Activated CD4-positive, alpha-beta T cell treated with anti-CD3 and anti-CD28 coated beads, Interleukin-2, amount 10 ng/mL, durations not matched to agents 24 days and 14 days (primary cell): ENCODE results near the gene ZCCHC2. TPM values are rescaled to one million over a fixed set of nuclear protein-coding genes. Genes with fewer than 3 reads are reported as not detected.

ENCODE experiments used
- DNase-seq: peaks from one replicate; pipeline ENCODE4 v3.0.0; 2022
- H3K27ac Mint-ChIP-seq: one replicate; pipeline ENCODE4 v1.8.0; 2022; ENCODE audit warnings: mild to moderate bottlenecking, mixed read lengths
- H3K27me3 Mint-ChIP-seq: one replicate; pipeline ENCODE4 v1.8.0; 2022; ENCODE audit warnings: mixed read lengths
- H3K36me3 Mint-ChIP-seq: one replicate; pipeline ENCODE4 v1.8.0; 2022; ENCODE audit warnings: low read depth, mild to moderate bottlenecking, mixed read lengths
- H3K4me1 Mint-ChIP-seq: one replicate; pipeline ENCODE4 v1.8.0; 2021; ENCODE audit warnings: mixed read lengths
- H3K4me3 Mint-ChIP-seq: one replicate; pipeline ENCODE4 v1.8.0; 2022; ENCODE audit warnings: mild to moderate bottlenecking, moderate library complexity, mixed read lengths
- H3K9me3 Mint-ChIP-seq: one replicate; pipeline ENCODE4 v1.8.0; 2021; ENCODE audit warnings: mixed read lengths
- intact Hi-C: fragments of 100-400 bp; cut with micrococcal nuclease; formaldehyde crosslinking; loops from one replicate; pipeline ENCODE4 v1.15.1; 2023
- total RNA-seq: library from RNA; stranded (reverse); gene quantifications from 2 replicates; pipeline ENCODE4 v1.2.3, GENCODE V29; 2022

Gene ZCCHC2
- total RNA-seq, 1 donor from 2014 or later = 52.8 TPM

DNA sequence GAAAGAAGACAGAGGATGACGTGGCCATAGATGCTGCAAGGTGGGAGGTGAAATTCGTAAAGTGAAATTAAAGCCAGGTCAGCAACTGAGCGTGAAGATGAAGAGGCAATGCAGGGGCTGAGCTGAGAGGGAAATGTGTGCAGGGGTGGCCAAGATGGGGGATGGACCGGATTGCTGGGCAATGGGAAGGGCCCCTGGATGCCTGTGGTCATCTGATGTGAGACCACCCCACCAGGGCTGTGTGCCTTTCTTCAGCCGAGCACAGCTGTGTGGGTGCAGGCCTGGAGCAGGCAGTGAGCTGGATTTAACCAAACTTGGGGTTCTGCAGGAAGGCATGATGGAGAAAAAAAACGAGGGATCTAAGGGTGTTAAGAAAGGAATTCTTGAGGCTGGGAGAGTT, 80.4 kb downstream of the ZCCHC2 start:
- no peaks in the 10 kb centered on the region for H3K4me1 Mint-ChIP-seq
- no peak overlapping the region for H3K4me3 Mint-ChIP-seq
- intact Hi-C loops = no loop called here
- no peaks in the 10 kb centered on the region for H3K9me3 Mint-ChIP-seq
- H3K27me3 Mint-ChIP-seq = peaks cover 46% of the 10 kb centered on the region
- H3K27ac Mint-ChIP-seq = no peak overlapping the region
- DNase-seq = no peak
- H3K36me3 Mint-ChIP-seq = no peaks in the 10 kb centered on the region

DNA sequence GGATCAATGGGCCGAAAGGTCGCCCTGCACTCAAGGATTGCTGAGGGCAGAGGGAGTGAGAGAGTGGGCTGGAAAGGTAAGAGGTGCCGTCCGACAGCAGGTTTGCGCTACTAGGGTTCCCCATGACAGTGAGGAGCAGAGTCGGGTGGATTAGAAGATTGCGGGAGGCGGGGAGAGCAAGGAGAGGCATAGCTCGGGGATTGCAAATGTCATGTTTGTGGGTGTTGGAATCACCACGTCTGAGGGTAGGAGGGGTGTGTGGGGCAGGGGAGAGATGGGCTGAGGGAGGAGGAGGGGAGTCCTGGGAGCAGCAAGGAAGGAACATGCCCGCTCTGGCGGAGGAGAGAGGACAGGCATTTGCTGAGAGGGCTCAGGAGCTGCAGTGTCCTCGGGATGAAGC, 81.2 kb downstream of the ZCCHC2 start:
- intact Hi-C loops = no loop called here
- Mint-ChIP-seq H3K36me3 (no peaks in the 10 kb centered on the region), H3K9me3 (no peaks in the 10 kb centered on the region), H3K27me3 (peaks cover 39% of the 10 kb centered on the region), H3K27ac (no peak overlapping the region), H3K4me3 (no peak overlapping the region), H3K4me1 (no peaks in the 10 kb centered on the region)
- no peak for DNase-seq

- intact Hi-C loops = no loop called here
- Mint-ChIP-seq H3K4me3 (no peak overlapping the region), H3K9me3 (no peaks in the 10 kb centered on the region), H3K4me1 (no peaks in the 10 kb centered on the region), H3K36me3 (no peaks in the 10 kb centered on the region), H3K27me3 (peaks cover 32% of the 10 kb centered on the region), H3K27ac (no peak overlapping the region)
- no peak for DNase-seq
Observed at GRCh38 chr18:62605685-62606084, 82.9 kb downstream of the ZCCHC2 start.

- peaks cover 31% of the 10 kb centered on the region for H3K27me3 Mint-ChIP-seq
- no peaks in the 10 kb centered on the region for H3K36me3 Mint-ChIP-seq
- H3K9me3 Mint-ChIP-seq = no peaks in the 10 kb centered on the region
- H3K27ac Mint-ChIP-seq = no peak overlapping the region
- H3K4me3 Mint-ChIP-seq = no peak overlapping the region
- no peaks in the 10 kb centered on the region for H3K4me1 Mint-ChIP-seq
- no peak for DNase-seq
- intact Hi-C loops = no loop called here
Observed at GRCh38 chr18:62606106-62606505, 83.3 kb downstream of the ZCCHC2 start.

GRCh38 chr18:62607302-62607701, 84.5 kb downstream of the ZCCHC2 start:
- intact Hi-C loops = no loop called here
- Mint-ChIP-seq H3K27me3 (peaks cover 27% of the 10 kb centered on the region), H3K9me3 (no peaks in the 10 kb centered on the region), H3K4me3 (no peak overlapping the region), H3K36me3 (no peaks in the 10 kb centered on the region), H3K27ac (no peak overlapping the region), H3K4me1 (no peaks in the 10 kb centered on the region)
- DNase-seq = no peak

- intact Hi-C loops = no loop called here
- no peaks in the 10 kb centered on the region for H3K36me3 Mint-ChIP-seq
- DNase-seq = no peak
- no peaks in the 10 kb centered on the region for H3K9me3 Mint-ChIP-seq
- H3K4me3 Mint-ChIP-seq = no peak overlapping the region
- H3K4me1 Mint-ChIP-seq = no peaks in the 10 kb centered on the region
- peaks cover 30% of the 10 kb centered on the region for H3K27me3 Mint-ChIP-seq
- no peak overlapping the region for H3K27ac Mint-ChIP-seq
Observed at GRCh38 chr18:62607708-62608428, 85.0 kb downstream of the ZCCHC2 start.

DNA sequence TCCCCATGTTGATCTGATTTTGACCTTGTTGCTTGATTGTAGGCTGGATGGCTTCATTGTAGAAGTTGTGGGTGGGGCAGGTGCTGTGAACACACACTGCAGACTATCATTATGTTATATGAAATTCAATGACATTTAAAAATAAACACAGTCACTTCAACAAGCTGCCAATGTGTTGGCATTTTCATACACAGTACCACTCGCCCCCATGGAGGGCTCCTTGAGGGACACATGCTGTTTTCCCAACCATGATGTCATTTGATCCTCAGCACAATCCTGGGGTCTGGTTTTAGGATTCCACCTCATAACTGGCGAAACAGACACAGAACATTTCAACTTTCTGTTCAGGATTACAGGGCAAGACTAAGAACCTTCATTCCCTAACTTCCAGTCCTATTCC, 86.9 kb downstream of the ZCCHC2 start:
- no peak overlapping the region for H3K4me3 Mint-ChIP-seq
- H3K27me3 Mint-ChIP-seq = peaks cover 28% of the 10 kb centered on the region
- no peak overlapping the region for H3K27ac Mint-ChIP-seq
- intact Hi-C loops = no loop called here
- no peaks in the 10 kb centered on the region for H3K36me3 Mint-ChIP-seq
- no peak for DNase-seq
- no peaks in the 10 kb centered on the region for H3K4me1 Mint-ChIP-seq
- no peaks in the 10 kb centered on the region for H3K9me3 Mint-ChIP-seq

- no peaks in the 10 kb centered on the region for H3K36me3 Mint-ChIP-seq
- peaks cover 32% of the 10 kb centered on the region for H3K27me3 Mint-ChIP-seq
- intact Hi-C loops = no loop called here
- no peaks in the 10 kb centered on the region for H3K9me3 Mint-ChIP-seq
- H3K27ac Mint-ChIP-seq = no peak overlapping the region
- H3K4me3 Mint-ChIP-seq = no peak overlapping the region
- no peak for DNase-seq
- no peaks in the 10 kb centered on the region for H3K4me1 Mint-ChIP-seq
Observed at GRCh38 chr18:62610351-62610700, 87.5 kb downstream of the ZCCHC2 start.

- Mint-ChIP-seq H3K9me3 (no peaks in the 10 kb centered on the region), H3K4me1 (no peaks in the 10 kb centered on the region), H3K27ac (no peak overlapping the region), H3K4me3 (no peak overlapping the region), H3K36me3 (no peaks in the 10 kb centered on the region), H3K27me3 (peaks cover 32% of the 10 kb centered on the region)
- intact Hi-C loops = no loop called here
- no peak for DNase-seq
Observed at GRCh38 chr18:62610701-62611411, 88.0 kb downstream of the ZCCHC2 start.

GRCh38 chr18:62611453-62612288, 88.8 kb downstream of the ZCCHC2 start:
- no peaks in the 10 kb centered on the region for H3K4me1 Mint-ChIP-seq
- intact Hi-C loops = no loop called here
- no peak for DNase-seq
- H3K36me3 Mint-ChIP-seq = no peaks in the 10 kb centered on the region
- H3K4me3 Mint-ChIP-seq = peak overlapping the region; percentile 26
- H3K9me3 Mint-ChIP-seq = no peaks in the 10 kb centered on the region
- H3K27ac Mint-ChIP-seq = no peak overlapping the region
- peaks cover 36% of the 10 kb centered on the region for H3K27me3 Mint-ChIP-seq

GRCh38 chr18:62612289-62612645, 89.4 kb downstream of the ZCCHC2 start:
- Mint-ChIP-seq H3K9me3 (no peaks in the 10 kb centered on the region), H3K27me3 (peaks cover 36% of the 10 kb centered on the region), H3K4me3 (no peak overlapping the region), H3K36me3 (no peaks in the 10 kb centered on the region), H3K4me1 (no peaks in the 10 kb centered on the region), H3K27ac (no peak overlapping the region)
- no peak for DNase-seq
- intact Hi-C loops = no loop called here

DNA sequence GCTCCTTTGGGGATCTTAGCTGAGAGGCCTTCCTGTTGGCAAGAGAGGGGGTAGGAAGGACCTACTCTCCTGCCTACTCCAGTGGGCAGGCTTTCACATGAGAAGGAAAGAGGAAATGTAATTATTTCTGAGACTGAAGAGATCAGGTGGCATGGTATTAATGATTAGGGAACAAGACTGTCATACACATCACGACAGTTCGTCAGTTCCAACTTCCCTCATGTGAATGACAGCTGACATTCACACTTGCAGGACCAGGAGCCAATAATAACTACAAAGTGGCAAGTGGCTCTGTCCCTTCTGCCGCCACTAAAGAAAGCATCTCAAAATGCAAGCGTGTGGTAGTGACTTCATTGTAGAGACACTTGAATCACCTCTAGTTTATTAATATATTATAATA, 90.0 kb downstream of the ZCCHC2 start:
- no peak overlapping the region for H3K4me3 Mint-ChIP-seq
- H3K36me3 Mint-ChIP-seq = no peaks in the 10 kb centered on the region
- peaks cover 37% of the 10 kb centered on the region for H3K27me3 Mint-ChIP-seq
- H3K27ac Mint-ChIP-seq = no peak overlapping the region
- H3K4me1 Mint-ChIP-seq = no peaks in the 10 kb centered on the region
- intact Hi-C loops = no loop called here
- no peak for DNase-seq
- H3K9me3 Mint-ChIP-seq = no peaks in the 10 kb centered on the region

DNA sequence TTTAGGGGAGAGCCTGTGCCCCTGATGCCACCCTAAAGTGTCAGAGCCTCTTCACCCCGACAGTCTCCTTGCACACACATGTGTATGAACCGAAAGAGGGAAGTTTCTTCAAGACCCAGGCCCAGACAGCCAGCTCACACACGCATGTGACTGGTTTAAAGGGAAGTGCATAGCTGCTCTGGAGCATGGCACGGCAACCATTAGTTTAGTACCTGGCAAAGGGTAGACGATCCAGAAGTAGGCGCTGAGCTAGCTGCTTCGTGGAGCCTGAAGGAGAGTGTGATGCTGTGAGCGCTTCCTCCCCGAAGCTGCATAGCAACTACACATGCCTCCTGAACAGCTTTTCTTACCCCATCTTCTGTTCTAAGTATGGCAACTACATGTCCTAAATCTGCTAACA, 91.7 kb downstream of the ZCCHC2 start:
- Mint-ChIP-seq H3K27me3 (peaks cover 40% of the 10 kb centered on the region), H3K9me3 (no peaks in the 10 kb centered on the region), H3K4me3 (no peak overlapping the region), H3K27ac (no peak overlapping the region), H3K4me1 (no peaks in the 10 kb centered on the region), H3K36me3 (no peaks in the 10 kb centered on the region)
- intact Hi-C loops = no loop called here
- DNase-seq = no peak

- no peak overlapping the region for H3K27ac Mint-ChIP-seq
- H3K36me3 Mint-ChIP-seq = no peaks in the 10 kb centered on the region
Observed at GRCh38 chr18:62616331-62616805, 93.5 kb downstream of the ZCCHC2 start.

More at GRCh38 chr18:62616331-62616805, 93.5 kb downstream of the ZCCHC2 start:
- peaks cover 29% of the 10 kb centered on the region for H3K27me3 Mint-ChIP-seq
- H3K4me3 Mint-ChIP-seq = no peak overlapping the region
- H3K4me1 Mint-ChIP-seq = no peaks in the 10 kb centered on the region
- no peaks in the 10 kb centered on the region for H3K9me3 Mint-ChIP-seq
- DNase-seq = no peak
- intact Hi-C loops = no loop called here
